GM10266 (cell line): ENCODE data around the gene TSPAN8.

ENCODE experiments used
- DNase-seq: peaks from one replicate; pipeline ENCODE4 v3.0.0; 2012; ENCODE audit errors: extremely low spot score
- TF ChIP-seq, protein P1 (sequence below): IDR thresholded peaks from 2 replicates; pipeline ENCODE4 v1.5.1; 2012; ENCODE audit warnings: mild to moderate bottlenecking, low read depth; ENCODE audit not compliant: control insufficient read depth, insufficient read depth; ENCODE audit errors: missing control alignments

TSPAN8 gene

DNA sequence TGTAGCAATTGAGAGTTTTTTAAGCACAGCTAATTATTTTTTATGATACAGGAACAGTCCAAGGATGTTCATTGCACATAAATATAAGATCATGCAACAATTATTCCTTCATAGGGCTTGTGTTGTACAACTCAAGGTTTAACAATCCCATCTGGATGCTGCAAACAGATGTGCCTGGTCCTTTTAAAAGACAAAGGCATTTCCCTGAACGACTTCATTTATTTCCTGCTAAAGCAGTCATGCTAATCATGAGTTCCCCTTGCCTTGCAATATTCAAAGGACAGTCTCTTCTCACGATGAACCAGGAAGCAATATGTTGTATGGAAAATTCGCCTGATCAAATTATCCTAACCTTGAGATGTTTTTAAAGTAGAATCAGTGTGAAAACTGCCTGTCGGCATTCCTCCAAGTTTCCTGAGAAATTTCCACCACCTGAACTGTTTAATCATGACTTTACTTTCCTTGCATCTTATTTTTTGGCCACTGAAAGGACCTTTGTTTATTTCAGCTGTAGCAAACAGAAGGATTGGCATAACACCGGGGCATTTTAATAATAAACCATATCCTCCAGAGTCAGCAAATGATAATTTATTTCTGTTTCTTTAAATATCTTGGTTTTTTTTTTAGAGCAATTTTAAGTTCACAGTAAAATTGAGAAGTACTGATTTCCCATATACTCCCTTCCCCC is 33.9 kb upstream of the TSPAN8 start:
- no peak for DNase-seq
- TF ChIP-seq, protein P1, sequence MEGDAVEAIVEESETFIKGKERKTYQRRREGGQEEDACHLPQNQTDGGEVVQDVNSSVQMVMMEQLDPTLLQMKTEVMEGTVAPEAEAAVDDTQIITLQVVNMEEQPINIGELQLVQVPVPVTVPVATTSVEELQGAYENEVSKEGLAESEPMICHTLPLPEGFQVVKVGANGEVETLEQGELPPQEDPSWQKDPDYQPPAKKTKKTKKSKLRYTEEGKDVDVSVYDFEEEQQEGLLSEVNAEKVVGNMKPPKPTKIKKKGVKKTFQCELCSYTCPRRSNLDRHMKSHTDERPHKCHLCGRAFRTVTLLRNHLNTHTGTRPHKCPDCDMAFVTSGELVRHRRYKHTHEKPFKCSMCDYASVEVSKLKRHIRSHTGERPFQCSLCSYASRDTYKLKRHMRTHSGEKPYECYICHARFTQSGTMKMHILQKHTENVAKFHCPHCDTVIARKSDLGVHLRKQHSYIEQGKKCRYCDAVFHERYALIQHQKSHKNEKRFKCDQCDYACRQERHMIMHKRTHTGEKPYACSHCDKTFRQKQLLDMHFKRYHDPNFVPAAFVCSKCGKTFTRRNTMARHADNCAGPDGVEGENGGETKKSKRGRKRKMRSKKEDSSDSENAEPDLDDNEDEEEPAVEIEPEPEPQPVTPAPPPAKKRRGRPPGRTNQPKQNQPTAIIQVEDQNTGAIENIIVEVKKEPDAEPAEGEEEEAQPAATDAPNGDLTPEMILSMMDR: no peak

DNA sequence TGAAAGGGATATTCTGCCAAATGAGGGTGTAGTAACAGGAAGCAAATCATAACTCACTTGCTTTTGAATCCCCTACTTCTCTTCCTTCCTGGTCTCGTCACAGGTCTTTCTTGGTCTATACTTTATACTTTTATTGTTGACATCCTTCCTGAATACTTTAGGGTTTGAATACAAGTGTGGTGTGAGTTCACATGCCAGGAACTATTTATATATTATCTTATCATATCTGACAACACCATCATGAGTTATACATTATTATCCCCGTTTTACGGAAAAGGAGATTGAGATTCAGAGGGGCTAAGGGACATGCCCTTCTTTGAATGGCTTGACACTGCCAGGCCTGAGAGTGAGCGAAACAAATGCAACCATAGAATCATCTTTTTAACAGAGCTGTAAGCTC is 33.0 kb upstream of the TSPAN8 start:
- TF ChIP-seq, protein P1: no peak
- DNase-seq: no peak

GRCh38 chr12:71187379-71187778 is 29.6 kb upstream of the TSPAN8 start:
- TF ChIP-seq, protein P1: no peak
- no peak for DNase-seq

DNA sequence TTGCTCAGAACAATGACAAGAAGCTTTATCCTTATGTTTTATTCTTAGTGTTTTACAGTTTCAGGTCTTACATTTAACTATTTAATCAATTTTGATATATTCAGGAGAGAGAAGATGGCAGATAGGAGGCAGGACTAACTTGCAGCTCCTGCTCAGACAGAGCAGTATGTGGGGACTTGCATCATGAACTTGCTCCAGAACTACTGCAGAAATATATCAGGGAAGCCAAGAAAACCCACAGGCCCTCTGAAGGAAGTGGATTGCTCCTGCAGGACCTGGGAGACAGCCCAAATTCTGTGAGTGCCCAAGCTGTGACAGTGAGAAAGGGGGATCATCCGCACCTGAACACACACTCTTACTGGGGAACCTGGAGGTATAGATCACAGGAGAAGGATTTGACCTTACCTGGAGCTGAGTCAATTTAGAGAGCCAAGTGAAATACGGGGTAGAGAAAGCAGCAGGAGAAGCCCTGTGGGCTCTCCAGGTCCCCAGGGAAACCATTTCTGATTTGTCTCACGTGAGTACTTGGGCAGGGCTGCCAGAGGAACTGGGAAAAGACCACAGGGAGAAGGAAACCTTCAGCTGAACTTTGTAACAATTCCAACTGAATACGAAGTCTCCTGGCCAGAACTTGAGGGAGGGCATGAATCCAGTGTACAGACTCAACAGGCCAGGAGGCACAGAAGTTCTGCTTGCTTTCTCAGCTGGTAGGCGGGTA is 28.9 kb upstream of the TSPAN8 start:
- TF ChIP-seq, protein P1: no peak
- DNase-seq: no peak

DNA sequence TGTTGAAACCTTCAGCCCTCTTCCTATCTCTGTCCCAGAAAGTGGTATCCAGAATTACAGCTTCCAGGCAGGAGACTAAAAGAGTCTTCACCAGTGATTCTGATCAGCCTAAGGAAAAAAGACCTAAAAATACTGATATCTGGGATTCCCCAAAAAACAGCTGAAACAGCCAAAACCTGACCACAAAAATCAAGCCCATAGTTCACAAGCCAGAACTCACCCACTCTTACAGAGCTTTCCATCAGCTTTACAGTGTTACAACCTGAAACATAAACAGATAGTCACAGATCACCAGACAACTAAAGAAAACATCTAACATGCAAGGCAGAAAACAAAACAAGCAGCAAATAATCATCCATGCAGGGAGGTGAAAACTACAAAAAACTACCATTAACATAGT is 26.0 kb upstream of the TSPAN8 start:
- TF ChIP-seq, protein P1: no peak
- DNase-seq: no peak

GRCh38 chr12:71183018-71183417 is 25.2 kb upstream of the TSPAN8 start:
- DNase-seq: no peak
- TF ChIP-seq, protein P1: no peak

DNA sequence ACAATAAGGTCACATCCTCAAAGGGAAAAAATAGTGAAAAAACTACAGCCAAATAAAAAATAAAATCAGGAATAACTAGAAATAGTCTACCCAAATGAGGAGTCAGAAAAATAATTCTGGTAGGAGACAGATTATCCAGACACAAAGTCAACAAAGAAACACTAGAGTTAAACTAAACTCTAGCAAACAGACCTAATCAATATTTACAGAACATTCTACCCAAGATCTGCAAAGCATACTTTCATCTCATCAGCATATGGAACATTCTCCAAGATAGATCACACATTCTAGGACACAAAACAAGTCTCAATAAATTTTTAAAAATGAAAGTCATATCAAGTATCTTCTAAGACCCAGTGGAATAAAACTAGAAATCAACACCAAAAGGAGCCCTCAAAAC is 20.4 kb upstream of the TSPAN8 start:
- no peak for DNase-seq
- TF ChIP-seq, protein P1: no peak
